Caki2 (cell line): ENCODE data around the gene ESRRA. TPM values are rescaled to one million over a fixed set of nuclear protein-coding genes. Genes with fewer than 3 reads are reported as not detected.

Experiments used
- DNase-seq: peaks from one replicate; pipeline ENCODE4 v3.0.0-alpha.2; 2015; ENCODE audit warnings: low read depth
- in situ Hi-C: cut with HindIII; loops from 2 replicates; pipeline ENCODE4 v1.10.0; 2016; ENCODE audit warnings: low sequenced_read_pairs, low pct_unique_long_range_greater_than_20kb, mixed read lengths
- total RNA-seq: library from RNA; depleted of rRNA; stranded (reverse); fragments of >200 nt; shearing (Covaris generic); gene quantifications from 2 replicates; pipeline ENCODE4 v1.2.3, GENCODE V29; 2014; ENCODE audit warnings: low replicate concordance

ESRRA gene
- total RNA-seq, 1 experiment from 2014 or later: 48.7 TPM

GRCh38 chr11:64353715-64354506, 48.6 kb downstream of the ESRRA start:
- no peak for DNase-seq
- in situ Hi-C loops: no loop called here

- in situ Hi-C loops: no loop called here
- peak; percentile 79 for DNase-seq
Measured at GRCh38 chr11:64355078-64355940, 50.0 kb downstream of the ESRRA start.

- DNase-seq: peak; percentile 57
- in situ Hi-C loops: no loop called here
Measured at GRCh38 chr11:64356498-64357411, 51.4 kb downstream of the ESRRA start.

GRCh38 chr11:64357446-64357845, 52.1 kb downstream of the ESRRA start:
- in situ Hi-C loops: no loop called here
- no peak for DNase-seq

GRCh38 chr11:64357904-64358535, 52.7 kb downstream of the ESRRA start:
- in situ Hi-C loops: no loop called here
- DNase-seq: no peak

GRCh38 chr11:64358536-64358906, 53.2 kb downstream of the ESRRA start:
- DNase-seq: peak; percentile 30
- in situ Hi-C loops: no loop called here

GRCh38 chr11:64358907-64359711, 53.8 kb downstream of the ESRRA start, which contains the start of gene RPS6KA4:
TSS of gene RPS6KA4 (plus strand) at chr11:64359162. CDS start at chr11:64359236, 74 bp downstream.
- in situ Hi-C loops: no loop called here
- peak; percentile 48 for DNase-seq

GRCh38 chr11:64359712-64360445, 54.6 kb downstream of the ESRRA start:
- no peak for DNase-seq
- in situ Hi-C loops: no loop called here

- in situ Hi-C loops: no loop called here
Measured at GRCh38 chr11:64360448-64360921, 55.2 kb downstream of the ESRRA start.

GRCh38 chr11:64361659-64362058, 56.3 kb downstream of the ESRRA start:
- no peak for DNase-seq
- in situ Hi-C loops: no loop called here

More at GRCh38 chr11:64360448-64360921, 55.2 kb downstream of the ESRRA start:
- DNase-seq: no peak

- no peak for DNase-seq
- in situ Hi-C loops: no loop called here
Measured at GRCh38 chr11:64362339-64362738, 57.0 kb downstream of the ESRRA start.

GRCh38 chr11:64364435-64364834, 59.1 kb downstream of the ESRRA start:
- in situ Hi-C loops: no loop called here
- DNase-seq: no peak

GRCh38 chr11:64364911-64365310, 59.6 kb downstream of the ESRRA start:
- no peak for DNase-seq
- in situ Hi-C loops: no loop called here
